HEK293T (cell line): ENCODE measurements around the gene MAMLD1.

Experiments used
- BHLHE40 ChIP-seq: fragments of 450-650 bp; IDR thresholded peaks from 2 replicates; pipeline ENCODE4 v1.6.1; 2016; ENCODE audit warnings: mild to moderate bottlenecking, moderate library complexity, borderline replicate concordance
- NFRKB ChIP-seq: fragments of 450-650 bp; IDR thresholded peaks from 2 replicates; pipeline ENCODE4 v1.6.1; 2016; ENCODE audit warnings: mild to moderate bottlenecking, moderate library complexity
- SP1 ChIP-seq: fragments of 450-650 bp; IDR thresholded peaks from 2 replicates; pipeline ENCODE4 v1.6.1; 2017
- TARDBP ChIP-seq: fragments of 450-650 bp; IDR thresholded peaks from 2 replicates; pipeline ENCODE4 v1.6.1; 2016

DNA sequence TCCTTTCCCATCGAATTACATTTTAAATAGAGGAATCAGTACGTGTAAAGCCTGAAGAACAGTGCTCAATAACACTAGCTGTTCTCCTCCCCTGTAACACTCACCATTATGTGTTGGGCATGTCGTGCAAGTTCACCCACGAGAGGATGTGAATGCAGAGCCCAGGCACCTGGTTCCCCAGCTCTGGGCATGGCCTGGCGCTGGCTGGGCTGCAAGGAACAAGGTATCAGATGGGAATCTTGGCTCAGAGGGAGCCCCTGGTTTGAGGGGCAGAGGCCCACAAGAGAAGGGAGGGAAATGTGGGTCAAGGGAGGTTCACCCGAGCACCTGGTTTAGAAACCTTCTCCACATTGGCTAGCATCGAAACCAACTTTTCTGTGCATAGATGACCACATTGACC, 163.6 kb downstream of the MAMLD1 start:
- TF ChIP-seq BHLHE40 (no peak), SP1 (no peak), NFRKB (no peak), TARDBP (no peak)
